GM19397 (cell line): Measurements from ENCODE around the gene VEPH1.

Source experiments
- ATAC-seq: cut with Tn5 transposase; IDR thresholded peaks from one replicate; pipeline ENCODE4 v1.9.1; 2021; ENCODE audit warnings: mild to moderate bottlenecking, moderate library complexity; ENCODE audit not compliant: unreplicated experiment

The VEPH1 gene

DNA sequence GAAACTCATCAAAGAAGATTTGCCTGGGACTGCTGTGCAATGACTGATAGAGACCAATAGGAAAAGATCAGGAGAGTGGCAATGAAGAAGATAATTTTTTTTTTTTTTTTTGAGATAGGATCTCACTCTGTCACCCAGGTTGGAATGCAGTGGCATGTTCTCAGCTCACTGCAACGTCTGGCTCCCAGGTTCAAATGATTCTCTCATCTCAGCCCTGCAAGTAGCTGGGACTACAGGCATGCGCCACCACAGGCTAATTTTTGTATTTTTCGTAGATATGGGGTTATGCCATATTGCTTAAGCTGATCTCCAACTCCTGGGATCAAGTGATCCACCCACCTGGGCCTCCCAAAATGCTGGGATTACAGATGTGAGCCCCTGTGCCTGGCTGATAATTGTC, 226.4 kb downstream of the VEPH1 start:
- no peak for ATAC-seq

DNA sequence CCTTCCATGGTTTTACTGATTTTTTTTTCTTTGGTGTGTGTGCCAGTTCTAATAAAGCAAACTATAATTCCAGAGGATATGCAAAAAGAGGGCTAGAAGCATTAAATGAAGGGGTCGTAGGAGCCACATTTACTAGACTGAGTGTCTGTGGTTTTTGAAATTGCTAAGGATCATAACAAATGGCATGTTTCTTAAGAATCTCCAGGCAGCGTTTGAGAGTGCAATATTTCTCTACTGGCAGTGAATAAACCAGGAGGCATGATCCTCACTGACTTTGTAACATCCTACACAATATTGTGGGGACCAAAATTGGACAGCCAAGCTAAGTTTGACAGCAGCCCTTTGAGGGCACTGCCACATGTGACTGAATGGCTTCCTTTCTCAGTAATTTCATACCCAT, 227.4 kb downstream of the VEPH1 start:
- no peak for ATAC-seq

DNA sequence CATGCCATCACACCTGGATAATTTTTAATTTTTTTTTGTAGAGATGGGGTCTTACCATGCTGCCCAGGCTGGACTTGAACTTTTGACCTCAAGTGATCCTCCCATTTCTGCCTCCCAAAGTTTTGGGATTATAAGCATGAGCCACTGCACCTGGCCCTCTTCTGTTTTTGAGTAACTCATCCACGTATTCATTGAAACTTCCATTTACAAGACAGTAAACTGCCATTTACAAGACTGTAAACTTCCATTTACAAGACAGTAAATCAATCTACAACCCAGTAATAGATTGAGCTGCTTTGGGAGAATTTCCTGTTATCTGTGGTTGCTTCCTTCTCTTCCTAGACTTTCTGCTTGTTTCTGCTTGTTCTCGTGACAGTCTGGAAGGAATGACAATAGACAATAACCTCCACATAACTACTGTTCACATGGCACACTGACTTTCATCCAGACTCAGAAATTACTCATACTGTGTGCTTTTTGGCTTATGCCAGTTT, 228.5 kb downstream of the VEPH1 start:
- no peak for ATAC-seq

DNA sequence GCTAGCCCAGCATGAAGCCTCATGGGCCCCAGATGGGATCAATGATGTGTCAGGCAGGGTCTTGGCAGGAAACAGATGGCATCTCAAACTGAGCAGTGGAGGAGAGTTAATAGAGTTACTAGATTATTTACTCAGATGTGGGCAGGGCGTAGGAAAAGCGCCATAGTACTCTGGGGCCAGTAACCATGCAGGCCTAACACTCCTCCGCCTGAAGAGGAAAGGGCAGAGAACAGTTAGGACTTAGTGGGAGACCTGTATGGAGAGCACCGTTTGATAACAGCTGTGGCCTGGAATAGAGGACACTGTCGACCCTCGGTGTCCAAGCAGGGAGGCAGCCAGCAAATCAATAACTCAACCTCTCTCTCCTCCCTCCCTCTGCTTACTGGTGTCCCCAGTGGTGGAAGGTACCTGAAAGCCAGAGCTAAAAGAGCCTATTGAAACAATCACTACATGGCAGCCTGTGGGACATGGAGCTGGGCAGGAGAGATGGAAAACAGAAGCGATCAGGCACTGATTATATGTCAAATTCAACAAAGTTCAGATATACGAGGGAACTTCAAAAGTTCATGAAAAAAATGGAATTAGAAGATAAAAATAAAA, 231.8 kb downstream of the VEPH1 start:
- ATAC-seq = no peak

DNA sequence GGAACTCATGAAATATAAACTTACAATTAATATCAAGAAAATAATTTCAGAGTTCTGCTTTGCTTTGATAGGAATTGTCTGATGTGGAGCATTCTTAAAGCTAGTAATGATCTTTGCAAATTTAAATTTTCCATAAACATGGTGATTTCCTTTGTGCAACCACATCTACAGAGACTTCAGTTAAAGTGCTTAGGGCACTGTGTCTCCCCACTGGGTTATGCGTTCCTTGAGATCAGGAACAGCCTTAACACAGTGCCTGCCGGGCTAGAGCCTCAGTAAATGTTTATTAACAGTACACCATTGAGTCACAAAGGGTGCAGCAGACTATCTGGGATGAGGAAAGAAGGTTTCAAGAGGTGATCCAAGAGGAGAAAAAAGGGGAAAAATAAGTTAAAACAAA, 235.2 kb downstream of the VEPH1 start:
- ATAC-seq = no peak

DNA sequence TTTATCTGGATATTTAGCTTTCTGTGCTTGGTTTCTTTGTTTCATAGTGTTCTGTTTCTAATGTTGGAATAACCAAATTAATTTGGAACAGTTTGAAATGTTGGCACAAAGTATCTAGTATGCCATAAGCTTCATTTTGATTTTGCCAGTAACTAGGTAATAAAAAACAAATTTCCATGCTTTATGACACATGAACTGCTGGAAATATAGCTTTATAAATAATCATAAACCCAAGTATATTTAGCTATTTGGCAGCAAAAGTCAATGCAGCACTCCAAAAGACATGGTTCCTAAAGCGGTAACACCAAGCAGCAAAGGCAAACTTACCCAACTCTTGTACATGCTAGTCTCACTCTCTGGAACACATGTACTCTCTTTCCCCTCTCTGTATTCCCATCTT, 237.3 kb downstream of the VEPH1 start:
- ATAC-seq = no peak

DNA sequence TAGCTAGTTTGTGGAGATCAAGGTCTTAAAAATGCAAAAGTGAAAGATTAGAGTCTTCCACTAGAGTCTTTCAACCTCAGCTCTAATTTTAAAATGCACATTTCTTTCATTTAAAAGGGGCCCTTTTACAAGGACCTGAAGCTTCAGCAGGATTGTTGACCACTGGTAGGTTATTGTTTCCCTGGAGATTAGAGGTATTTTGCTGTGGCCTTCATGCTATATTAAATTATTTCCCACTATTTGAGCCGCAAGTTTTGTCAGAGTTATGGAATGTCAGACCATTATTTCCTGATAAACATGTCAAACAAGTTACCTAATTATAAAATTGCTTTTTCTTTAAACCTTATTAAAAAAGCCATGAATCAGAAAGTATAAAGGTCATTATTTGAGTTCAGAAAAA, 240.2 kb downstream of the VEPH1 start:
- ATAC-seq = no peak

DNA sequence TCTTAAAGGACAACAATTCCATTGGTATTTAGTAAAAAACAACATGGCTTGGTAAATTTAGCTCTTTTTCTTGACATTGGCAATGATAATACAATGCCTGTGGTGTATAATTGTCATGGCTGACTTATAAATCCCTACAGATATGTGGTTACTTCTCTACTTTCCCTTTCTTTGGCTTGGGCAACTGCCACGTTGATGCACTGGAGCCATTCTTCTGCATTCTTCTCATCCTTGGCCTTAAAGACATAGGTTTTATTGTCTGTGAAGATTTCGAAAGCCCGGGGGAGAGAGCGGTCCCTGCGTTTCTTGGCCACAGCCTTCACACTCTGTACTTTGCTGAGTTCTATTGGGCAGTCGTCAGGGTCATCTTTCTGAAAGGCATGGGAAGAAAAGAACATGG, 242.2 kb downstream of the VEPH1 start:
- no peak for ATAC-seq

DNA sequence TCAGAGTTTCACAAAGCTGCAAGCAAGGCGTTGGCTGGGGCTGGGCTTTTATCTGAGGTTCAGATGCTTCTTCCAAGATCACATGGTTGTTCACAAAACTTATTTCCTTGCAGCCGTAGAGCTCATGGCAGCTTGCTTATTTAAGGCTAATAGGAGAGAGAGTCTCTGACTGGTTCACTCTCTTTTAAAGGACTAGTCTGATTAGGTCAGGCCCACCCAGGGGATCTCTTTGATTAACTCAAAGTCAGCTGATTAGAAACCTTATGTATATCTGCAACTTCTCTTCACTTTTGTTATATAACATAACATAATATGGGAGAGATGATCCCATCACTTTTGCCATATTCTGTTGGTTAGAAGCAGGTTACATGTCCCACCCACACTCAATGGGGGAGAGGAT, 243.4 kb downstream of the VEPH1 start:
- ATAC-seq = no peak

DNA sequence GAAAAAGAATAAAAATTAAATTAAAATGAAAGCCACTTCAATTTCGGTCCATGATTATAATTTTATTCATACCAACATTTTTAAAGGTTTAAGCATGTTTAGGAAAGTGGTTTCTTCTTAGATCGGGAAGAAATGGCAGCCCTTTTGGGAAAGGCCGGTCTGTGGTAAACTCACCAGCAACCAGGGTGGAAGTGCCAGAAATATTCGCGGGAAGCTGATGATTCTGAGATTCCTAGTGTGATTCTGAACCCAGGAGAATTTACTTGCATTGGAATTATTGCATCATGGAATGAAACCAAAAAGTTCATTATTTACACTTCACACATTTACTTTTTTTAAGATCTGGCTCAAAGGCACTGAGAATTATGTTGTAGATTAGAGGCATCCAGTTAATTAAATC, 246.1 kb downstream of the VEPH1 start:
- ATAC-seq = no peak

DNA sequence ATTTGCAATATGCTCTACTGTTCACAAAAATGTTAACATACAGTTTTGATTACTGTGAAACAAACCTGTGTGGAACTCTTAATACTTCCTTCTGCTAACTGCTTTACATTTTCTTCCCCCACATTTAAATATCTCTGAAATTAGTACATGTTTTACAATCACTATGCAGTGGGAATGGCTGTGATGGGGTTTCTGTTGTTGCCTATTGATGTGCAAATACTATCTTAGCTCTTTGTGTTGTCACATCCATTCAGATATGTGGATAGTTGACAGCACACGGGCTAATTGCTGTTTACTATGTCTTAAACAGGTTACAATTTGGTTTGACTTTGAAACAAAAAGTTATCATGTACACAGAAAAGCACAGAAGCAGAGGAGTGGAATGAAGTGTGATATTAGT, 247.4 kb downstream of the VEPH1 start:
- no peak for ATAC-seq

DNA sequence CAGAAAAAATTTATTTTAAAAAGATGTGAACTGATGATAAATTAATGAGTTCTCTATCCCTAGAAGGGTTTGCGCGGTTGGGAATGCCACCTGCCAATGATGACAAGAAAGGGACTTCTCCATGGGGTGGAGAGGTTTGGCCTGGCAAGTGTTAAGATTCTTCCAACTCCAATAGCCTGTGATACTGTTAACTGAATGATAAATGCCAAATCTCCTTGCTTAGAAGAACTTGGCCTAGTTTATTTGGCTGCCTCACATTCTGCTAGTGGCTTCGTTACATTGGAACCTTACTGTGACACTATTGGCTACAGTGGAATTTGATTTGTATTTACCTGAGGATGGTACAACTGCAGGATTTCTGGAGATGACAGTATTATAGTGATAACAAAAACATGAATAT, 251.5 kb downstream of the VEPH1 start:
- no peak for ATAC-seq

DNA sequence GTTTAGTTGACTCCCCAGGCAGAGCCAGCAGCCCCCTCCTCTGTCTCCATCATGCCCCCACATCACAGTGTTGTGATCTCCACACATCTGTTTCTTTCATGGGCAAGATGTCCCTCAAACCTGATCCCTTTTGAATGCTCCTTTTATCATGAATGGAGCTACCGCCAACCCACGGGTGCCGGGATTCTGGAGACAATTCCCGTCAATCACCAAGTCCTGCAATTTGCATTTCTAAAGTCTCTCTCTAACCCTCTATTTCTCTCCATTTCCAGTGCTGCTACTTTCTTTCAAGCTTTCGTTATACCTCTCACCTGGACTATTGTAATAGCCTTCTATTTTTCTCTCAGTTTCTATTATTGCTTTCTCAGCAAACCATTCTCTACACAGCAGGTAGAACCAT, 253.6 kb downstream of the VEPH1 start:
- ATAC-seq = no peak

DNA sequence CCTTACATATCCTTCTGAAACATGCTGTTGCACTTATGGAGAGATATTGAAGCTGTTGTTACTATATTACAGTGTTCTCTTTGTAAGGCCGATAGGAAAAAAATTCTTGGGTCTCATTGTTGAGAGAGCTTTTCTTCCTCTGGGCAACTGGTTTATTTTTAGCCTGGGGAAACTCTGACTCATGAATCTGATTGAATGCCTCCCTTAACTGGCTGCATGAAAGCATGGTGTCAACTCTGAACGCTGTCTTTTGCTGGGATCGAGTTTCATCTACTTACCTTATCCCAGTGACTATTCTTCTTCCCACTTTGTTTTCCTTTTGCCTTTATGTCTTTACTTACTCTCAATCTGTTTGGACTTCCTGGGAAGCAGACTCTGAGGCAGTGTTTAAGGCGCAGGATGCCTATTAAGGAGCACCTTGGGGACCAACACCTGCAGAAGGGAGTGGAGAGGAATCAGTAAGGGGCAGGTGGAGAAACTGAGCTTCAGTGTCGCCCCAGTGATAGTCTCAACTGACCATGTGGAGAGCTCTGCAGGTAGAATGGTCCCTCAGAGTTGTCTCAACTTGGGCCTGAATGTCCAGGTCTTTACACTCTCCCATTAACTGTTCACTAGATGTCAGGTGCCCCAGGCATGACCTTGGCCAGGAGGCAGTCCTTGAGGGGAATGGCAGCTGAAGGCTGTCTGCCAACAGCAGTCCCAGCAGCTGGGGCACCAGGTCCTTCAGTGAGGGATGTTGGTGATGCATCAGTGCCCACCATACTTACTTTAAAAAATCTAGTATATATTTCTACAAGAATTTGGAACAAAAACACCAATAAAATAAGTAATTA, 254.4 kb downstream of the VEPH1 start:
- no peak for ATAC-seq

DNA sequence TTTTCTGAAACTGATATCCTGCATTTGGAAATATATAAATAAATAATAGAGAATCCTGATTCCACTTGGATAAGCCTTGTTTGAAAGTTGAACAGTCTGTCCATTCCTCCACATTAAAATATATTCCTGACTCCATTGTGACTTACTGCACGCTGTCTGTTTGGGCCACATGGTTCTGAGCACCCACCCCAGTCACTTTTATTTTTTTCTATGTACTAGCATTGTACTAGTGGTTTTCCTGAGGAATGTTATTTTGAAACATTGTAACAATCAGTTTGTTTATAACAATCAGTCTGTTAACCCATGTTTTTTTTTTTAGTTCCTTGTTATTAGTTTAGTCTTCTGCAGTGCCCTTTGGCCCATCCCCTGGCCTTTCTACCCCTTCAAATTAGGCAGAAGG, 255.8 kb downstream of the VEPH1 start:
- ATAC-seq = no peak

DNA sequence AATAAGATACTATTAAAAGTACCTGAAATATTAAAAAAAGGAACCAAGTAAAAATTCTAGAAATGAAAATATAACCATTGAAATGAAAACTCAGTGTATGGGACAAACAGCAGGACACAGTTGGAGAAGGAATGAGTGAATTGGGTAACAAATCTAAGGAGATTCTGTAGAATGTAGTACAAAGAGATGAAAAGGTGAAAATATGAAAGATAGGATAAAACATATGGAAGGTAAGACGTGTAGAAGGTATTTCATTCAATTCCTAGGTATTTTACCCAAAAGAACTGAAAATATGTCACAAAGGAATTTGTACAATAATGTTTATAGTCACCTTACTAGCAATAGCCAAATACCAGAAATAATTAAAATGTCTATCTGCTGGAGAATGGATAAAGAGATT, 260.4 kb downstream of the VEPH1 start:
- no peak for ATAC-seq

DNA sequence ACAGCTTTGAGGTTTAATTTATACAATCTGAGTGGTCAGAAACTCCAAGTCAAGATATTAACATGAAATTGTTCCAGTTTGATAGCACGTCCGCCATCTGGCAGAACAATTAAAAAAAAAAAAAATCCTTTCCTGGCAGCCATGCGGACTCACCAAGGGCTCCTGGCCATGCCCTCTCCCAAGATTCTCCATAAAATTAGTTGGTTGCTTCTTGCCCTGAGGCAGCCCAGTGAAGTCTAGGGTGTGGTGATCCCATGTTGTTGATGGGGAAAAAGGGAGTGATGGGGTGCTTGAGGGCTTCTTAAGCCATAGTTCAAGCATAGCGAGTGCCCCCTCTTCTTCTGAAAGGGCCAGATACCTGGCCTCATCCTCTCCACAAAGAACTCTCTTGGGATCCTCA, 261.6 kb downstream of the VEPH1 start:
- ATAC-seq = no peak

DNA sequence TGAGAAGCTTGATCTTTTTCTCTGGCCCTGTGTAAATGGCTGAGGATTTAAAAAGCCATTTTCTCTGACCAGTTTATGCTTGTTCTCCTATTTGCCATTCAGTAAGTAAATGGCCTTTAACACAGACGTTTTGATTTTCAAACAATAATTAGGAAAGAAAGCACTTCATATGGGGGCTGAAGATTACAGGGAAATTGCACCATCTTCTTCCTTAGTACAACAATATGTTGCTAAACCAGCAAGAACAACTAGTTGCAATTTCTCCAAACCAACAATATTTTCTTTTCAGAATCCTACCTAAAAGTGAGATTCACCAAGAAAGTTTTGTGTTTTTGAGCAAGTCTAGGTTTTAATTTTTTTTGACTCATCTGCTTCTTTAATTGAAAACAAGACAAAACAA, 262.8 kb downstream of the VEPH1 start:
- no peak for ATAC-seq

DNA sequence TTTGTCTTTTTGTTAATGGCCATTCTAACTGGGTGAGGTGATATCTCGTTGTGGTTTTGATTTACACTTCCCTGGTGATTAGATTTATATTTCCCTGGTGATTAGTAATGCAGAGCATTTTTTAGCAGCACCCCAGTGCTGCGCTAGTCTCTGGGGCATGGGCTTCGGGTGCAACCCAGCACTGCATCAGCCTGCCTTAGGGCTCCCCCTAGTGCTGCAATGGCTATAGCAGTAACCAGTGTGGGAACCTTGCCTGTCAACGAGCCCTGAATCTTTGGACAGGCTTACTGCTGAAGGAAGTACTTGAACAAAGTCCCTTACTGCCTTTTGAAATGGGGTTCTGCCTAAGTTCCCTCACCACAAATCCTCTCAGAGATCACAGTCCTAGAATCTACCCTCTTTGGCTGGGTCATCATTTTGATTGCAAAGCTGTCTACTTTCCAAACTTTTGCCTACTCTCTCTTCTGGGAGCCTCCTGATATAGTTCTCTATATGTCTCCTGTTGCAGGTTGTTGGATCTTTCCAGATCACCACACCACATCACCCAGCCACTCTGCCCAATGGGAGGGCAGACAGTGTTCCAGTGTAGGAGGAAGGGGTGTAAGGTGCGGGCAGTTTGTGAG, 264.0 kb downstream of the VEPH1 start:
- peak; percentile 100 for ATAC-seq

DNA sequence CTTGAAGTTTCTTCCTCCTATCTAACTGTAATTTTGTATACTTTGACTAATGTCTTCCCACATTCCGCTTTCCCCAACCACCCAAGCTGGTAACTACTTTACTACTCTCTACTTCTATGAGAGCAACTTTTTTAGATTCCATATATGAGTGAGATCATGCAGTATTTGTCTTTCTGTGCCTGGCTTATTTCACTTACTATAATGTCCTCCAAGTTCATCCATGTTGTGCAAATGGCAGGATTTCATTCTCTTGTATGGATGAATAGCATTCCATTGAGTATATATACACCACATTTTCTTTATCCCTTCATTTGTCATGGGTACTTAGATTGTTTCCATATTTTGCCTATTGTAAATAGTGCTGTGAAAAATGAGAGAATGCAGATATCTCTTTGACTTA, 264.8 kb downstream of the VEPH1 start:
- no peak for ATAC-seq

DNA sequence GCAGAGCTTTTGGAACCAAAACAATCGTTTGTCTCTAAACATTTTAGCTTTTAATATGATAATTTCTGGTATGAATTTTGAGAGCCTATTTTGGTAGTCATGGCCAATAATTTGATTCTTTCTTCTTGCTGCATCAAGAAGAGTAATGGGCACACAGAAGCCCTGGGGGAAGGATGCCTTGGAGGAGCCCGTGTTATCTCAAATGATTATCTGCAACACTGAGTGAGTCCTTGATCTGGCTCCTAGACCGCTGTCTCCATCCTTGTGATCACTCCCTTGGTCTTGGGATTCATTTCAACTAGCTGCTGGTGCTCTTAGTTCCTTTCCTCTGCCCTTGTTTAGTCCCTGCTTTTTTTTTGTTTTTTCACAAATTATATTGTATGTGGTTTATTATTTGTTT, 265.3 kb downstream of the VEPH1 start:
- no peak for ATAC-seq

DNA sequence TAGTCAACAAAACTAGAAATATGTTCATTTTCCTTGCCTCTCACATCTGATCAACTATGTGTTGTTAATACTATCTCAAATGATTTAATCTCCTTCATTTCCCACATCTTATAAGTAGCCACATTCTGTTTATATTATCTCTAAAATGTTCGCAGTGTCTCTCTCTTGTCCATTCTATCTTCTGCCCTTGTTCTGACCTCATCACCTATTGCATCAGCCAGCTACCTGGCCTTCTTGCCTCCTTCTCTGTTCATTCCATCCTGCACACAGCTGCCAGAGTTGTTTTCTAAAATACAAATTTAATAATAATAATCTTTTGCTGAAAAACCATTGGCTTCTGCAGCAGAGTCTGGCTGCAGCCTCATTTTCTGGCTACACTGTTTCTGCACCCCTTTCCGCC, 267.9 kb downstream of the VEPH1 start:
- no peak for ATAC-seq
